ENCODE results near the gene SASH1. TPM values are rescaled to one million over a fixed set of nuclear protein-coding genes. Genes with fewer than 3 reads are reported as not detected.

The SASH1 gene
- total RNA-seq, 4 donors from 2014 or later = 55.3 to 118 (median 79.6) TPM

GRCh38 chr6:148339766-148340165 lies 2.9 kb upstream of the SASH1 start:
- H3K27me3 ChIP-seq = peaks cover 0 to 3% (median 0%) of the 10 kb centered on the region in 4 donors
- no peak for DNase-seq
- peaks cover 1 to 33% (median 8%) of the 10 kb centered on the region in 3 donors for H3K4me1 ChIP-seq
- no peak overlapping the region for H3K4me3 ChIP-seq
- no peaks in the 10 kb centered on the region for H3K36me3 ChIP-seq
- intact Hi-C loops (cut with DNase I) = no loop called here
- H3K27ac ChIP-seq = no peak overlapping the region
- 83 to 85% methylated on average over 3 to 4 of the region's 5 CpGs for WGBS, 2 donors
- H3K9me3 ChIP-seq = no peaks in the 10 kb centered on the region
- no peak for TF ChIP-seq POLR2A (IDR thresholded peaks at IDR 0.05)
- no peak for TF ChIP-seq CTCF (IDR thresholded peaks at IDR 0.05)

GRCh38 chr6:148340586-148341297 lies 1.9 kb upstream of the SASH1 start:
- DNase-seq = no peak
- no peaks in the 10 kb centered on the region for H3K36me3 ChIP-seq
- H3K4me3 ChIP-seq = no peak overlapping the region
- no peak for TF ChIP-seq CTCF (IDR thresholded peaks at IDR 0.05)
- TF ChIP-seq POLR2A (IDR thresholded peaks at IDR 0.05) = no peak
- 92 to 93% methylated on average over 9 of the region's 9 CpGs for WGBS, 2 donors
- H3K4me1 ChIP-seq = peaks cover 11 to 36% (median 14%) of the 10 kb centered on the region in 3 donors
- H3K27me3 ChIP-seq = peaks cover 0 to 3% (median 0%) of the 10 kb centered on the region in 4 donors
- no peaks in the 10 kb centered on the region for H3K9me3 ChIP-seq
- intact Hi-C loops (cut with DNase I) = no loop called here
- H3K27ac ChIP-seq = peak overlapping the region in 2 of 4 donors; percentile 96 to 98

- DNase-seq = no peak
- TF ChIP-seq CTCF (IDR thresholded peaks at IDR 0.05) = no peak
- no peak for TF ChIP-seq POLR2A (IDR thresholded peaks at IDR 0.05)
- H3K4me1 ChIP-seq = peaks cover 22 to 47% (median 25%) of the 10 kb centered on the region in 3 donors
- WGBS, 2 donors = 7 to 9% methylated on average over 8 of the region's 8 CpGs
- H3K27me3 ChIP-seq = peaks cover 0 to 3% (median 0%) of the 10 kb centered on the region in 4 donors
- no peaks in the 10 kb centered on the region for H3K36me3 ChIP-seq
- H3K27ac ChIP-seq = peak overlapping the region; percentile 96 to 98 (median 96)
- peak overlapping the region; percentile 58 to 91 (median 74) for H3K4me3 ChIP-seq
- intact Hi-C loops (cut with DNase I) = no loop called here
- H3K9me3 ChIP-seq = no peaks in the 10 kb centered on the region
Observed at GRCh38 chr6:148342100-148342349, 613 bp upstream of the SASH1 start.

- DNase-seq = no peak
- H3K27me3 ChIP-seq = peaks cover 0 to 3% (median 0%) of the 10 kb centered on the region in 4 donors
- H3K4me1 ChIP-seq = peaks cover 25 to 59% (median 26%) of the 10 kb centered on the region in 3 donors
- peaks cover 0 to 6% (median 0%) of the 10 kb centered on the region in 3 donors for H3K36me3 ChIP-seq
- peak overlapping the region; percentile 58 to 91 (median 74) for H3K4me3 ChIP-seq
- H3K9me3 ChIP-seq = no peaks in the 10 kb centered on the region
- WGBS, 2 donors = 1 to 2% methylated on average over 8 to 19 of the region's 34 CpGs
- TF ChIP-seq CTCF (IDR thresholded peaks at IDR 0.05) (peak in 2 of 6 experiments; percentile 37 to 48), POLR2A (IDR thresholded peaks at IDR 0.05) (peak in 1 of 4 donors; percentile 1)
- H3K27ac ChIP-seq = peak overlapping the region; percentile 96 to 98 (median 96)
- intact Hi-C loops (cut with DNase I) = no loop called here
Observed at GRCh38 chr6:148343047-148343782, 577 bp downstream of the SASH1 start.

GRCh38 chr6:148345176-148345575 lies 2.5 kb downstream of the SASH1 start:
- Histone ChIP-seq H3K4me3 (peak overlapping the region; percentile 58 to 91 (median 74)), H3K4me1 (peaks cover 25 to 64% (median 26%) of the 10 kb centered on the region in 3 donors), H3K9me3 (no peaks in the 10 kb centered on the region), H3K36me3 (peaks cover 0 to 18% (median 0%) of the 10 kb centered on the region in 3 donors), H3K27me3 (peaks cover 0 to 3% (median 0%) of the 10 kb centered on the region in 4 donors), H3K27ac (peak overlapping the region; percentile 71 to 98 (median 96))
- DNase-seq = no peak
- intact Hi-C loops (cut with DNase I) = no loop called here
- WGBS, 2 donors = 38% methylated on average over 1 of the region's 1 CpG
- TF ChIP-seq CTCF (IDR thresholded peaks at IDR 0.05) (no peak), POLR2A (IDR thresholded peaks at IDR 0.05) (no peak)

All from esophagus squamous epithelium (tissue), 5 donors.